A673 (cell line): ENCODE results near the gene C19orf85. TPM values are rescaled to one million over a fixed set of nuclear protein-coding genes. Genes with fewer than 3 reads are reported as not detected.

ENCODE experiments used
- BruUV-seq: library from RNA; stranded (reverse); fragments of 400-500 nt; replicated peaks from 2 replicates; lab custom pipeline; 2021; lab: Mats Ljungman, UMichigan
- CTCF ChIA-PET: fragments of 300-600 bp; sonication (Branson Sonifier 250); formaldehyde crosslinking; loops from one replicate; lab custom pipeline; 2022; ENCODE audit warnings: antibody characterized with exemption; lab: Charles Lee
- POLR2A ChIA-PET: fragments of 300-600 bp; sonication (Branson Sonifier 250); formaldehyde crosslinking; loops from one replicate; lab custom pipeline; 2022; ENCODE audit warnings: antibody characterized with exemption; ENCODE audit not compliant: low non-redundant PET; lab: Charles Lee
- DNase-seq: peaks from one replicate; pipeline ENCODE4 v3.0.0-alpha.2; 2015; ENCODE audit warnings: low spot score
- H3K27ac ChIP-seq: fragments of 200-600 bp; sonication (generic); 2 replicates; pipeline ENCODE4 v1.5.1; 2016; ENCODE audit warnings: mixed run types, low read depth, mild to moderate bottlenecking, mixed read lengths, antibody characterized with exemption, low read length; ENCODE audit not compliant: poor library complexity, severe bottlenecking
- H3K27me3 ChIP-seq: fragments of 200-600 bp; sonication (generic); replicated peaks from 2 replicates; pipeline ENCODE4 v1.6.1; 2017; ENCODE audit warnings: mixed run types, low read depth, mild to moderate bottlenecking, mixed read lengths, antibody characterized with exemption, low read length; ENCODE audit not compliant: insufficient read depth, poor library complexity
- H3K36me3 ChIP-seq: fragments of 200-600 bp; sonication (generic); 2 replicates; pipeline ENCODE4 v1.6.1; 2016; ENCODE audit warnings: mixed run types, mild to moderate bottlenecking, mixed read lengths, antibody characterized with exemption, low read length; ENCODE audit not compliant: insufficient read depth, poor library complexity, severe bottlenecking
- H3K4me1 ChIP-seq: fragments of 200-600 bp; sonication (generic); 2 replicates; pipeline ENCODE4 v1.6.1; 2017; ENCODE audit warnings: mixed run types, mild to moderate bottlenecking, mixed read lengths, antibody characterized with exemption, low read length; ENCODE audit not compliant: insufficient read depth, poor library complexity, severe bottlenecking
- H3K4me3 ChIP-seq: fragments of 200-600 bp; sonication (generic); 2 replicates; pipeline ENCODE4 v1.5.1; 2016; ENCODE audit warnings: low read depth, mixed run types, mild to moderate bottlenecking, mixed read lengths, low read length; ENCODE audit not compliant: poor library complexity, severe bottlenecking
- H3K9me3 ChIP-seq: fragments of 200-600 bp; sonication (generic); 2 replicates; pipeline ENCODE4 v1.6.1; 2016; ENCODE audit warnings: mixed run types, low read depth, mild to moderate bottlenecking, mixed read lengths, antibody characterized with exemption, low read length; ENCODE audit not compliant: poor library complexity, severe bottlenecking
- EZH2 ChIP-seq: fragments of 200-600 bp; sonication (generic); IDR thresholded peaks from 2 replicates; pipeline ENCODE4 v1.6.1; 2017; ENCODE audit warnings: borderline replicate concordance, low read depth, mild to moderate bottlenecking, mixed read lengths, antibody characterized with exemption, low read length; ENCODE audit not compliant: poor library complexity, severe bottlenecking
- intact Hi-C: fragments of 100-400 bp; cut with micrococcal nuclease; formaldehyde crosslinking; loops from one replicate; pipeline ENCODE4 v1.10.0; 2022; ENCODE audit not compliant: unreplicated experiment
- total RNA-seq: library from RNA; stranded (reverse); gene quantifications from 2 replicates; pipeline ENCODE4 v1.2.3, GENCODE V29; 2021
- TF ChIP-seq, protein P1 (sequence below): fragments of 300-800, 200-600 bp; sonication (generic); conservative IDR thresholded peaks from 2 replicates; pipeline ENCODE4 v1.5.1; 2017; ENCODE audit warnings: low read depth, mild to moderate bottlenecking, antibody characterized with exemption, low read length, moderate library complexity, mixed read lengths

Gene C19orf85
- total RNA-seq, 1 experiment from 2014 or later, result not detected

DNA sequence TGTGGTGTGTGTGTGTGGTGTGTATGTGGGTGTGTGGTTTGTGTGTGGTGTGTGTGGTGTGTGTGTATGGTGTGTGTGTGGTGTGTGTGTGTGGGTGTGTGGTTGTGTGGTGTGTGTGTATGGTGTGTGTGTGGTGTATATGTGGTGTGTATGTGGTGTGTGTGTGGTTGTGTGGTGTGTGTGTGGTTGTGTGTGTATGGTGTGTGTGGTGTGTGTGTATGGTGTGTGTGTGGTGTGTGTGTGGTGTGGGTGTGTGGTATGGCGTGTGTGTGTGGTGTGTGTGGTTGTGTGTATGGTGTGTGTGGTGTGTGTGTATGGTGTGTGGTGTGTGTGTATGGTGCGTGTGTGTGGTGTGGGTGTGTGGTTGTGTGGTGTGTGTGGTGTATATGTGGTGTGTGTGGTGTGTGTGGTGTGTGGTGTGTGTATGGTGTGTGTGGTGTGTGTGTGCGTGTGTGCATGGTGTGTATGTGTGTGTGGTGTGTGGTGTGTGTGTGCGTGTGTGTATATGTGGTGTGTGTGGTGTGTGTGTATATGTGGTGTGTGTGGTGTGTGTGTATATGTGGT, 30.1 kb downstream of the C19orf85 start:
- no peak for DNase-seq
- no TSS peak for BruUV-seq
- Histone ChIP-seq H3K9me3 (no peaks in the 10 kb centered on the region), H3K4me1 (no peaks in the 10 kb centered on the region), H3K36me3 (no peaks in the 10 kb centered on the region), H3K27ac (no peak overlapping the region), H3K4me3 (no peak overlapping the region), H3K27me3 (no peaks in the 10 kb centered on the region)
- intact Hi-C loops, result no loop called here
- no peak for TF ChIP-seq EZH2
- TF ChIP-seq, protein P1, sequence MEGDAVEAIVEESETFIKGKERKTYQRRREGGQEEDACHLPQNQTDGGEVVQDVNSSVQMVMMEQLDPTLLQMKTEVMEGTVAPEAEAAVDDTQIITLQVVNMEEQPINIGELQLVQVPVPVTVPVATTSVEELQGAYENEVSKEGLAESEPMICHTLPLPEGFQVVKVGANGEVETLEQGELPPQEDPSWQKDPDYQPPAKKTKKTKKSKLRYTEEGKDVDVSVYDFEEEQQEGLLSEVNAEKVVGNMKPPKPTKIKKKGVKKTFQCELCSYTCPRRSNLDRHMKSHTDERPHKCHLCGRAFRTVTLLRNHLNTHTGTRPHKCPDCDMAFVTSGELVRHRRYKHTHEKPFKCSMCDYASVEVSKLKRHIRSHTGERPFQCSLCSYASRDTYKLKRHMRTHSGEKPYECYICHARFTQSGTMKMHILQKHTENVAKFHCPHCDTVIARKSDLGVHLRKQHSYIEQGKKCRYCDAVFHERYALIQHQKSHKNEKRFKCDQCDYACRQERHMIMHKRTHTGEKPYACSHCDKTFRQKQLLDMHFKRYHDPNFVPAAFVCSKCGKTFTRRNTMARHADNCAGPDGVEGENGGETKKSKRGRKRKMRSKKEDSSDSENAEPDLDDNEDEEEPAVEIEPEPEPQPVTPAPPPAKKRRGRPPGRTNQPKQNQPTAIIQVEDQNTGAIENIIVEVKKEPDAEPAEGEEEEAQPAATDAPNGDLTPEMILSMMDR, result no peak
- ChIA-PET POLR2A (no interaction called here), CTCF (no interaction called here)

DNA sequence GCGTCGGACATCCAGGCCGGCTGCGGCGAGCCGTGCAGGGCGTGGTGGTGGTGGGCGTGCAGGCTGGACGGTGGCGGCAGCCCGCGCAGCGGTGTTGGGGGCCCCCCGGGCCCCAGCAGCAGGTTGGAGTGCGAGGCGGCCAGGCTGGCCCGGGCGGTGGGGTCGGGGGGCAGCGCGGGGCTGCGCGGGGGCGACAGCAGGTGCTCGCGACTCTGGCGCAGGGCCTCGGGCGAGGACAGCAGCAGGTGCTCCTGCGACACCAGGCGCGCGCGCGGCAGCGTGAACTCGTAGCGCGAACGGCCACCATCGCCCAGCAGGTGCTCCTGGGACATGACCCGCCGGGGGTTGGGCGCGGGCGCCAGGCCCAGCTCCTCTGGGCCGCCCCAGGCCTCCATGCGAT, 31.3 kb downstream of the C19orf85 start:
- no peaks in the 10 kb centered on the region for H3K36me3 ChIP-seq
- no peak for DNase-seq
- no peaks in the 10 kb centered on the region for H3K27me3 ChIP-seq
- H3K27ac ChIP-seq, result no peak overlapping the region
- intact Hi-C loops, result no loop called here
- ChIA-PET POLR2A (no interaction called here), CTCF (no interaction called here)
- BruUV-seq, result no TSS peak
- no peaks in the 10 kb centered on the region for H3K9me3 ChIP-seq
- H3K4me3 ChIP-seq, result no peak overlapping the region
- TF ChIP-seq EZH2, result no peak
- TF ChIP-seq, protein P1, result no peak
- no peaks in the 10 kb centered on the region for H3K4me1 ChIP-seq

DNA sequence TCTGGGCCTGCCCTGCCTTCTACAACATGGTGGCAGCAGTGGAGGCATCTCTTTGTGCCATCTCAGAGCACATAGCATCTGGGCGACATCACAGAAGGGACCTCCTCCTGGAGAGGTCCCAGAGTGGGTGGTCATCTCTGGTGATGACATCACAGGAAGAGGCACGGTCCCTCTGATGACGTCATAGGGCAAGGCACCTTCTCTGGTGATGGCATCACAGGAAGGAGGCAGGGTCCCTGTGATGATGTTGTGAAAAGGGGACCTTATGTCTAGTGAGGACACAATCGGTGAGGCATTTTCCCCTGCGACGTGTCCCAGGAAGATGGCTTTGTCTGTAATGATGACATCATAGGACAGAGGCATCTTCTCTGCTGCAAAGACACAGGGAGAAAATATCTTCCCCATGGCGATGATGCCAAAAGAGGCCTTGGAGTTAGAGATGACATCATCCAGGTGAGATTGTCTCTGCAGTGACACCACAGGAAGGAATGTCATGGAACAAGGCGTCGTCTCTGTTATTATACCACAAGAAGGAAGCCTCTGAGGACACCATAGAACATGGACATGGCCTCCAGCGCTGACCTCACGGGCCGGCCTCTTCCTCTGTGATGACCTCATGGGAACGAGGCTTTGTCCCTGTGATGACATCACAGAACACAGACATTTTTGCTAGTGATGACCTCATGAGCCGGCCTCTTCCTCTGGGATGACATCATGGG, 32.2 kb downstream of the C19orf85 start:
- POLR2A ChIA-PET, result no interaction called here
- TF ChIP-seq EZH2, result no peak
- TF ChIP-seq, protein P1, result no peak
- H3K36me3 ChIP-seq, result no peaks in the 10 kb centered on the region
- H3K4me3 ChIP-seq, result no peak overlapping the region
- H3K27ac ChIP-seq, result no peak overlapping the region
- no peaks in the 10 kb centered on the region for H3K27me3 ChIP-seq
- DNase-seq, result no peak
- no TSS peak for BruUV-seq
- H3K4me1 ChIP-seq, result no peaks in the 10 kb centered on the region
- intact Hi-C loops, result no loop called here
- H3K9me3 ChIP-seq, result no peaks in the 10 kb centered on the region
- CTCF ChIA-PET, result no interaction called here
